Measurements from ENCODE around the gene FAF1. TPM values are rescaled to one million over a fixed set of nuclear protein-coding genes. Genes with fewer than 3 reads are reported as not detected.

The FAF1 gene
- total and polyA plus RNA-seq, 9 of the 15 experiments (the other 6 are each of a cell fraction or from before 2014, with no cell fraction given) = 48.7 to 225 (median 118) TPM

DNA sequence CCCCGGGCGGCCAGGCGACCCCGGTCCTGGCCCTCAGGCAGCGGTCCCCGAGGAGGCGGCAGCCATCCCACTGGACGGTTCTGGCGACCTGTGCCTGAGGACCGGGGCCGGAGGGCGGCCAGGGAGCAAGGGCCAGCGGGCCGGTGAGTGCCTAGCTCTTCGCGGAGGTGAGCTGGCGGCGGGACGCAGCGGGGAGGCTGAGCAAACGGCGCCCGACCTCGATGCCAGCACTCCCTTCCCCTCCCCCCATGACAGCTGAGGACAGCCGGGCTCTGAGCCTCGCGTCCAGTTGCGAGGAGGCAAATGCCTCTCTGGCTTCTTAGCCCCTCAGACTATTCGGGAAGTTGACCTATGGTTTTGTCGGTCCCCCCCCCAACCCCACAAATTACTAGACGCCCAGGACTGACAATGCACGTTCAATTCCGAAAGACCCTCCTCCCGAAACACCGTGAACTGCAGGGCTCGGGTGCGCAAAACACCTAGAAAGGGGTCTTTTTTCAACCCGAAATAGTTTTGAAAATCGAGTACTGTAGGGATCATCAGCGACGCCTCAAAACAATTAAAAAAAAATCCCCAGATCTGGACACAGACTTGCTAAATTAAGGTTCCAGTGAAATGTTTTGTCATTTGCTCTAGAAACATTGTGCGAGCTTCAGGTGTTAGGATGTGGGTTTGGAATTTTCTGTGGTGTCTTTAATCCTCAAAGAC lies 18.2 kb upstream of the FAF1 start (continued):
- TF ChIP-seq SMAD2 (IDR thresholded peaks at IDR 0.05; ENCODE audit: low read depth, low read length) = no peak
- 0 out of 2 replicates have a peak, but pooled peaks have one; percentile 4 for TF ChIP-seq NFE2 (IDR thresholded peaks at IDR 0.05; ENCODE audit: low read depth)
- no peak for TF ChIP-seq EHMT2 (IDR thresholded peaks at IDR 0.05)
- TF ChIP-seq ZNF57 (CRISPR knock-in tag; IDR thresholded peaks at IDR 0.05) = 0 out of 2 replicates have a peak, but pooled peaks have one; percentile 2
- TF ChIP-seq RFX5 (IDR thresholded peaks at IDR 0.05; ENCODE audit: low read depth, low read length) = no peak
- TF ChIP-seq KDM5B (IDR thresholded peaks at IDR 0.05; ENCODE audit: insufficient replicate concordance, low read depth, low read length) = peak; percentile 75
- TF ChIP-seq, protein P1, sequence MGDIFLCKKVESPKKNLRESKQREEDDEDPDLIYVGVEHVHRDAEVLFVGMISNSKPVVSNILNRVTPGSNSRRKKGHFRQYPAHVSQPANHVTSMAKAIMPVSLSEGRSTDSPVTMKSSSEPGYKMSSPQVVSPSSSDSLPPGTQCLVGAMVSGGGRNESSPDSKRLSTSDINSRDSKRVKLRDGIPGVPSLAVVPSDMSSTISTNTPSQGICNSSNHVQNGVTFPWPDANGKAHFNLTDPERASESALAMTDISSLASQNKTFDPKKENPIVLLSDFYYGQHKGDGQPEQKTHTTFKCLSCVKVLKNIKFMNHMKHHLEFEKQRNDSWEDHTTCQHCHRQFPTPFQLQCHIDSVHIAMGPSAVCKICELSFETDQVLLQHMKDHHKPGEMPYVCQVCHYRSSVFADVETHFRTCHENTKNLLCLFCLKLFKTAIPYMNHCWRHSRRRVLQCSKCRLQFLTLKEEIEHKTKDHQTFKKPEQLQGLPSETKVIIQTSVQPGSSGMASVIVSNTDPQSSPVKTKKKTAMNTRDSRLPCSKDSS (IDR thresholded peaks at IDR 0.05; ENCODE audit: low read depth, partially characterized antibody) = no peak
- TF ChIP-seq CREM (IDR thresholded peaks at IDR 0.05; ENCODE audit: low read depth) = peak; percentile 55
- TF ChIP-seq FOXP1 (CRISPR knock-in tag; IDR thresholded peaks at IDR 0.05) = no peak
- TF ChIP-seq NFATC3 (IDR thresholded peaks at IDR 0.05) = no peak
- TF ChIP-seq, protein P2, sequence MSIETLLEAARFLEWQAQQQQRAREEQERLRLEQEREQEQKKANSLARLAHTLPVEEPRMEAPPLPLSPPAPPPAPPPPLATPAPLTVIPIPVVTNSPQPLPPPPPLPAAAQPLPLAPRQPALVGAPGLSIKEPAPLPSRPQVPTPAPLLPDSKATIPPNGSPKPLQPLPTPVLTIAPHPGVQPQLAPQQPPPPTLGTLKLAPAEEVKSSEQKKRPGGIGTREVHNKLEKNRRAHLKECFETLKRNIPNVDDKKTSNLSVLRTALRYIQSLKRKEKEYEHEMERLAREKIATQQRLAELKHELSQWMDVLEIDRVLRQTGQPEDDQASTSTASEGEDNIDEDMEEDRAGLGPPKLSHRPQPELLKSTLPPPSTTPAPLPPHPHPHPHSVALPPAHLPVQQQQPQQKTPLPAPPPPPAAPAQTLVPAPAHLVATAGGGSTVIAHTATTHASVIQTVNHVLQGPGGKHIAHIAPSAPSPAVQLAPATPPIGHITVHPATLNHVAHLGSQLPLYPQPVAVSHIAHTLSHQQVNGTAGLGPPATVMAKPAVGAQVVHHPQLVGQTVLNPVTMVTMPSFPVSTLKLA (conservative IDR thresholded peaks at IDR 0.05) = 0 out of 4 replicates have a peak, but pooled peaks of 1 of the 2 experiments have one; percentile 19
- TF ChIP-seq RBFOX2 (IDR thresholded peaks at IDR 0.05; ENCODE audit: low read depth, low read length) = peak; percentile 91
- no peak for TF ChIP-seq E2F3 (CRISPR knock-in tag; IDR thresholded peaks at IDR 0.05)
- TF ChIP-seq CREB1 (IDR thresholded peaks at IDR 0.05) = no peak
- peak; percentile 33 for TF ChIP-seq CREB1 (CRISPR knock-in tag; IDR thresholded peaks at IDR 0.05)
- TF ChIP-seq, protein P3, sequence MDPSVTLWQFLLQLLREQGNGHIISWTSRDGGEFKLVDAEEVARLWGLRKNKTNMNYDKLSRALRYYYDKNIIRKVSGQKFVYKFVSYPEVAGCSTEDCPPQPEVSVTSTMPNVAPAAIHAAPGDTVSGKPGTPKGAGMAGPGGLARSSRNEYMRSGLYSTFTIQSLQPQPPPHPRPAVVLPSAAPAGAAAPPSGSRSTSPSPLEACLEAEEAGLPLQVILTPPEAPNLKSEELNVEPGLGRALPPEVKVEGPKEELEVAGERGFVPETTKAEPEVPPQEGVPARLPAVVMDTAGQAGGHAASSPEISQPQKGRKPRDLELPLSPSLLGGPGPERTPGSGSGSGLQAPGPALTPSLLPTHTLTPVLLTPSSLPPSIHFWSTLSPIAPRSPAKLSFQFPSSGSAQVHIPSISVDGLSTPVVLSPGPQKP (CRISPR knock-in tag; IDR thresholded peaks at IDR 0.05) = no peak
- TF ChIP-seq, protein P4, sequence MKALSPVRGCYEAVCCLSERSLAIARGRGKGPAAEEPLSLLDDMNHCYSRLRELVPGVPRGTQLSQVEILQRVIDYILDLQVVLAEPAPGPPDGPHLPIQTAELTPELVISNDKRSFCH (CRISPR knock-in tag; IDR thresholded peaks at IDR 0.05) = no peak
- TF ChIP-seq, protein P4 (tag; IDR thresholded peaks at IDR 0.05) = peak; percentile 65
- TF ChIP-seq DIDO1 (tag; IDR thresholded peaks at IDR 0.05; ENCODE audit: low read depth) = no peak
- TF ChIP-seq, protein P5, sequence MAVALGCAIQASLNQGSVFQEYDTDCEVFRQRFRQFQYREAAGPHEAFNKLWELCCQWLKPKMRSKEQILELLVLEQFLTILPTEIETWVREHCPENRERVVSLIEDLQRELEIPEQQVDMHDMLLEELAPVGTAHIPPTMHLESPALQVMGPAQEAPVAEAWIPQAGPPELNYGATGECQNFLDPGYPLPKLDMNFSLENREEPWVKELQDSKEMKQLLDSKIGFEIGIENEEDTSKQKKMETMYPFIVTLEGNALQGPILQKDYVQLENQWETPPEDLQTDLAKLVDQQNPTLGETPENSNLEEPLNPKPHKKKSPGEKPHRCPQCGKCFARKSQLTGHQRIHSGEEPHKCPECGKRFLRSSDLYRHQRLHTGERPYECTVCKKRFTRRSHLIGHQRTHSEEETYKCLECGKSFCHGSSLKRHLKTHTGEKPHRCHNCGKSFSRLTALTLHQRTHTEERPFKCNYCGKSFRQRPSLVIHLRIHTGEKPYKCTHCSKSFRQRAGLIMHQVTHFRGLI (CRISPR knock-in tag; IDR thresholded peaks at IDR 0.05) = no peak
- no peak for TF ChIP-seq ZNF717 (CRISPR knock-in tag; IDR thresholded peaks at IDR 0.05)
- peak; percentile 58; the same call in 1 of the 2 replicates for TF ChIP-seq ATF7 (IDR thresholded peaks at IDR 0.05)

Data from K562 (cell line).